ENCODE results near the gene BRPF1.

Gene BRPF1

GRCh38 chr3:9732080-9732739 lies 675 bp downstream of the BRPF1 start:
- DNase-seq (ENCODE audit: low spot score): peak; percentile 41

- DNase-seq (ENCODE audit: low spot score): no peak
Observed at GRCh38 chr3:9732740-9733115, 1.2 kb downstream of the BRPF1 start.

- DNase-seq (ENCODE audit: low spot score): peak; percentile 74
Observed at GRCh38 chr3:9736831-9737230, 5.3 kb downstream of the BRPF1 start.

GRCh38 chr3:9739181-9739580 lies 7.6 kb downstream of the BRPF1 start:
- DNase-seq (ENCODE audit: low spot score): no peak

- DNase-seq (ENCODE audit: low spot score): no peak
Observed at GRCh38 chr3:9742560-9742959, 11.0 kb downstream of the BRPF1 start.

- DNase-seq (ENCODE audit: low spot score): no peak
Observed at GRCh38 chr3:9743548-9743947, 12.0 kb downstream of the BRPF1 start.

GRCh38 chr3:9744162-9744561 lies 12.6 kb downstream of the BRPF1 start:
- DNase-seq (ENCODE audit: low spot score): no peak

- DNase-seq (ENCODE audit: low spot score): no peak
Observed at GRCh38 chr3:9745521-9745920, 14.0 kb downstream of the BRPF1 start.

- no peak for DNase-seq (ENCODE audit: low spot score)
Observed at GRCh38 chr3:9746330-9746729, 14.8 kb downstream of the BRPF1 start.

- no peak for DNase-seq (ENCODE audit: low spot score)
Observed at GRCh38 chr3:9747267-9747666, 15.7 kb downstream of the BRPF1 start.

GRCh38 chr3:9748031-9748430 lies 16.5 kb downstream of the BRPF1 start:
- DNase-seq (ENCODE audit: low spot score): no peak

- no peak for DNase-seq (ENCODE audit: low spot score)
Observed at GRCh38 chr3:9749296-9749644, 17.7 kb downstream of the BRPF1 start.

GRCh38 chr3:9749645-9750555 lies 18.4 kb downstream of the BRPF1 start, which contains the start of gene OGG1:
Gene OGG1, plus strand, starts transcription at chr3:9749952. Its CDS starts 335 bp downstream, at chr3:9750287.
- DNase-seq (ENCODE audit: low spot score): peak; percentile 93

GRCh38 chr3:9750556-9751411 lies 19.2 kb downstream of the BRPF1 start:
- no peak for DNase-seq (ENCODE audit: low spot score)

GRCh38 chr3:9754678-9755077 lies 23.1 kb downstream of the BRPF1 start:
- DNase-seq (ENCODE audit: low spot score): no peak

- no peak for DNase-seq (ENCODE audit: low spot score)
Observed at GRCh38 chr3:9757427-9757826, 25.9 kb downstream of the BRPF1 start.

- DNase-seq (ENCODE audit: low spot score): no peak
Observed at GRCh38 chr3:9760779-9761505, 29.4 kb downstream of the BRPF1 start.

GRCh38 chr3:9761919-9762318 lies 30.4 kb downstream of the BRPF1 start:
- DNase-seq (ENCODE audit: low spot score): no peak

GRCh38 chr3:9762871-9763270 lies 31.3 kb downstream of the BRPF1 start:
- no peak for DNase-seq (ENCODE audit: low spot score)

GRCh38 chr3:9765865-9766264 lies 34.3 kb downstream of the BRPF1 start:
- no peak for DNase-seq (ENCODE audit: low spot score)

- DNase-seq (ENCODE audit: low spot score): no peak
Observed at GRCh38 chr3:9767418-9767817, 35.9 kb downstream of the BRPF1 start.
